ENCODE data around the gene DDX5. TPM values are rescaled to one million over a fixed set of nuclear protein-coding genes. Genes with fewer than 3 reads are reported as not detected.
A peak's percentile ranks its signal among the peaks of the same experiment; 100 is the strongest.

The DDX5 gene
- total RNA-seq, 1 experiment from 2014 or later = 411 TPM

DNA sequence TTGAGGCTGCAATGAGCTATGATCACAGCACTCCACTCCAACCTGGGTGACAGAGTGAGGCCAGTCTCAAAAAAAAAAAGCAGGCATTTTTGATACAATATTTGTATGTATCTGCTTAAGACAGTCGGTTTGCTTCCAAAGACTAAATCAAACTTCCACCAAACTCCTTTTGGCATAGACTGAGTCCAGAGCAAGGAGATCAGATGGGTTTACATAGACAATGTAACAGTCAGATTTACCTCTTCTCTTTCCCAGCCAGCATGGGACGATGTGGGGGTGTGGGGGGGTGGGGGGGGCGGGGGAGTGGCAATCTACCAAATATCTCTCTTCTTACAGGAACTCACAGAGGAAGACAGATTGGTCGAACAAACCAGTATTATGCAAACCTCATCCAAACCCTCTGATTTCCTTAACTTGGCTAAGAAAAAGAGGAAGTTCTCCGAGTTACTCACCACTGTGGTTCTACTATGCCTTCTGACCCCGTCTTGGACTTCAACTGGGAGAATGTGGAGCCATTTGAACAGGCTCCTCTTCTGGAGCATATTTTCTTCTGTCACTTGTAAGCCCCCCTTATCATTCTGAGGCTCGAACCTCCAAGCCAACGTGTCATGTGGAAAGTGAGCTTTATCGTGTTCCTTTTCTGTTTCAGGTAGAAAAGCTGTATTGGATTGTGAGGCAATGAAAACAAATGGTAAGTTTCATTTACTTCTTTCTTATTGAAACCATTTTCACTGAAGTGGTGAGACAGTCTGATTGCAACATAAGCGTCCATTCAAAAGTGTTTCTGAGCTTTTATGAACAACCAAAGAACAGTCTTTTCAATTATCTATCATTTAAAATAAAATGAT, 57.2 kb downstream of the DDX5 start, which contains the start of gene MILR1:
Gene MILR1, plus strand, starts transcription at position 451 of the 848 bp plus-strand sequence. Its CDS starts 54 bp downstream, at position 505.
- Histone ChIP-seq H3K4me1 (ENCODE audit: control insufficient read depth, insufficient read depth, low read length) (no peaks in the 10 kb centered on the region), H3K9me3 (ENCODE audit: control insufficient read depth, insufficient read depth, low read depth, low read length) (no peaks in the 10 kb centered on the region), H3K27me3 (ENCODE audit: control insufficient read depth, insufficient read depth, low read length) (no peaks in the 10 kb centered on the region), H3K27ac (ENCODE audit: low read length) (no peak within 1 kb of the TSS), H3K36me3 (ENCODE audit: control insufficient read depth, insufficient read depth, low read length) (no peaks in the 10 kb centered on the region), H3K4me3 (ENCODE audit: low read depth in 2 of 2, low read length in 2 of 2) (no peak within 1 kb of the TSS)
- intact Hi-C loops (cut with micrococcal nuclease; ENCODE audit: unreplicated experiment) (no loop called here), in situ Hi-C loops (cut with HindIII; ENCODE audit: low pct_unique_long_range_greater_than_20kb, low sequenced_read_pairs) (no loop called here)
- DNase-seq (ENCODE audit: low read depth, low spot score) (no peak), ATAC-seq (no peak)
- TF ChIP-seq, protein P1, sequence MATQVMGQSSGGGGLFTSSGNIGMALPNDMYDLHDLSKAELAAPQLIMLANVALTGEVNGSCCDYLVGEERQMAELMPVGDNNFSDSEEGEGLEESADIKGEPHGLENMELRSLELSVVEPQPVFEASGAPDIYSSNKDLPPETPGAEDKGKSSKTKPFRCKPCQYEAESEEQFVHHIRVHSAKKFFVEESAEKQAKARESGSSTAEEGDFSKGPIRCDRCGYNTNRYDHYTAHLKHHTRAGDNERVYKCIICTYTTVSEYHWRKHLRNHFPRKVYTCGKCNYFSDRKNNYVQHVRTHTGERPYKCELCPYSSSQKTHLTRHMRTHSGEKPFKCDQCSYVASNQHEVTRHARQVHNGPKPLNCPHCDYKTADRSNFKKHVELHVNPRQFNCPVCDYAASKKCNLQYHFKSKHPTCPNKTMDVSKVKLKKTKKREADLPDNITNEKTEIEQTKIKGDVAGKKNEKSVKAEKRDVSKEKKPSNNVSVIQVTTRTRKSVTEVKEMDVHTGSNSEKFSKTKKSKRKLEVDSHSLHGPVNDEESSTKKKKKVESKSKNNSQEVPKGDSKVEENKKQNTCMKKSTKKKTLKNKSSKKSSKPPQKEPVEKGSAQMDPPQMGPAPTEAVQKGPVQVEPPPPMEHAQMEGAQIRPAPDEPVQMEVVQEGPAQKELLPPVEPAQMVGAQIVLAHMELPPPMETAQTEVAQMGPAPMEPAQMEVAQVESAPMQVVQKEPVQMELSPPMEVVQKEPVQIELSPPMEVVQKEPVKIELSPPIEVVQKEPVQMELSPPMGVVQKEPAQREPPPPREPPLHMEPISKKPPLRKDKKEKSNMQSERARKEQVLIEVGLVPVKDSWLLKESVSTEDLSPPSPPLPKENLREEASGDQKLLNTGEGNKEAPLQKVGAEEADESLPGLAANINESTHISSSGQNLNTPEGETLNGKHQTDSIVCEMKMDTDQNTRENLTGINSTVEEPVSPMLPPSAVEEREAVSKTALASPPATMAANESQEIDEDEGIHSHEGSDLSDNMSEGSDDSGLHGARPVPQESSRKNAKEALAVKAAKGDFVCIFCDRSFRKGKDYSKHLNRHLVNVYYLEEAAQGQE (IDR thresholded peaks at IDR 0.05; ENCODE audit: insufficient read depth in 1 of 2, low read depth in 2 of 2, low read length in 1 of 2) = no peak
- TF ChIP-seq POLR2AphosphoS5 (IDR thresholded peaks at IDR 0.05; ENCODE audit: low read depth, low read length) (no peak), TCF7L2 (IDR thresholded peaks at IDR 0.05; ENCODE audit: low read depth, low read length) (no peak), SIN3A (IDR thresholded peaks at IDR 0.05; ENCODE audit: borderline replicate concordance, insufficient read depth, low read depth, low read length) (no peak)
- TF ChIP-seq, protein P2, sequence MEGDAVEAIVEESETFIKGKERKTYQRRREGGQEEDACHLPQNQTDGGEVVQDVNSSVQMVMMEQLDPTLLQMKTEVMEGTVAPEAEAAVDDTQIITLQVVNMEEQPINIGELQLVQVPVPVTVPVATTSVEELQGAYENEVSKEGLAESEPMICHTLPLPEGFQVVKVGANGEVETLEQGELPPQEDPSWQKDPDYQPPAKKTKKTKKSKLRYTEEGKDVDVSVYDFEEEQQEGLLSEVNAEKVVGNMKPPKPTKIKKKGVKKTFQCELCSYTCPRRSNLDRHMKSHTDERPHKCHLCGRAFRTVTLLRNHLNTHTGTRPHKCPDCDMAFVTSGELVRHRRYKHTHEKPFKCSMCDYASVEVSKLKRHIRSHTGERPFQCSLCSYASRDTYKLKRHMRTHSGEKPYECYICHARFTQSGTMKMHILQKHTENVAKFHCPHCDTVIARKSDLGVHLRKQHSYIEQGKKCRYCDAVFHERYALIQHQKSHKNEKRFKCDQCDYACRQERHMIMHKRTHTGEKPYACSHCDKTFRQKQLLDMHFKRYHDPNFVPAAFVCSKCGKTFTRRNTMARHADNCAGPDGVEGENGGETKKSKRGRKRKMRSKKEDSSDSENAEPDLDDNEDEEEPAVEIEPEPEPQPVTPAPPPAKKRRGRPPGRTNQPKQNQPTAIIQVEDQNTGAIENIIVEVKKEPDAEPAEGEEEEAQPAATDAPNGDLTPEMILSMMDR (IDR thresholded peaks at IDR 0.05) = no peak
- BruUV-seq (replicated peaks) = no TSS peak
- POLR2A ChIA-PET = interaction anchor here (0.7 kb wide), 1 partner anchor 101 kb away, joined by 5 read pairs; no protein-coding TSS in a partner anchor
- CTCF ChIA-PET = no interaction called here

Small RNA genes within 50 kb of the gene (microRNA-seq; reads per million reads assigned to microRNA genes)
- gene MIR3064 (ENCODE audit: unreplicated experiment) (3.8 reads per million, percentile 8 among the genes with 10 or more reads in this experiment), gene MIR5047 (ENCODE audit: unreplicated experiment) (not detected)

Other genes with a start within 250 kb of the DDX5 start
- gene TEX2, start 243.0 kb downstream of the DDX5 start, total RNA-seq (2021; ENCODE audit: unreplicated experiment) = 20.1 TPM
- gene PECAM1, start 115.4 kb downstream of the DDX5 start, total RNA-seq (2021; ENCODE audit: unreplicated experiment) = 0.57 TPM
- gene MILR1, start 57.2 kb downstream of the DDX5 start, total RNA-seq (2021; ENCODE audit: unreplicated experiment) = not detected
- 19.6 TPM for gene POLG2, start 9.2 kb downstream of the DDX5 start, total RNA-seq (2021; ENCODE audit: unreplicated experiment)
- 23.2 TPM for gene CEP95, start 688 bp upstream of the DDX5 start, total RNA-seq (2021; ENCODE audit: unreplicated experiment)
- gene SMURF2, start 156.0 kb upstream of the DDX5 start, total RNA-seq (2021; ENCODE audit: unreplicated experiment) = 21.3 TPM